Measurements from ENCODE around the gene SELENOP.

- TF ChIP-seq EP300 (IDR thresholded peaks at IDR 0.05): no peak
- no peak for TF ChIP-seq CTCF (IDR thresholded peaks at IDR 0.05)
Measured at GRCh38 chr5:42787845-42788244, 23.8 kb downstream of the SELENOP start.

Data from tibial nerve (tissue), 4 donors.